ENCODE measurements around the gene XRCC5.
A peak's percentile ranks its signal among the peaks of the same experiment; 100 is the strongest.

Gene XRCC5

GRCh38 chr2:216086207-216086893 lies 22.8 kb upstream of the XRCC5 start:
- no peak for DNase-seq

- no peak for DNase-seq
Observed at GRCh38 chr2:216090369-216090786, 18.8 kb upstream of the XRCC5 start.

- DNase-seq = no peak
Observed at GRCh38 chr2:216092646-216093045, 16.5 kb upstream of the XRCC5 start.

- no peak for DNase-seq
Observed at GRCh38 chr2:216094701-216095100, 14.4 kb upstream of the XRCC5 start.

- DNase-seq = no peak
Observed at GRCh38 chr2:216098421-216099334, 10.5 kb upstream of the XRCC5 start.

- no peak for DNase-seq
Observed at GRCh38 chr2:216101109-216101508, 8.0 kb upstream of the XRCC5 start.

- no peak for DNase-seq
Observed at GRCh38 chr2:216103213-216103612, 5.9 kb upstream of the XRCC5 start.

GRCh38 chr2:216104691-216105090 lies 4.5 kb upstream of the XRCC5 start:
- DNase-seq = no peak

- DNase-seq = no peak
Observed at GRCh38 chr2:216107320-216107719, 1.8 kb upstream of the XRCC5 start.

GRCh38 chr2:216107760-216108159 lies 1.4 kb upstream of the XRCC5 start:
- DNase-seq = no peak

GRCh38 chr2:216108310-216108966 lies 710 bp upstream of the XRCC5 start:
- DNase-seq = no peak

- DNase-seq = peak; percentile 16
Observed at GRCh38 chr2:216109962-216110614, 940 bp downstream of the XRCC5 start.

GRCh38 chr2:216110620-216111019 lies 1.5 kb downstream of the XRCC5 start:
- no peak for DNase-seq

GRCh38 chr2:216111122-216111521 lies 2.0 kb downstream of the XRCC5 start:
- no peak for DNase-seq

- DNase-seq = no peak
Observed at GRCh38 chr2:216112926-216113325, 3.8 kb downstream of the XRCC5 start.

- DNase-seq = no peak
Observed at GRCh38 chr2:216113572-216113971, 4.4 kb downstream of the XRCC5 start.

GRCh38 chr2:216114382-216114713 lies 5.2 kb downstream of the XRCC5 start:
- DNase-seq = no peak

- peak; percentile 91 for DNase-seq
Observed at GRCh38 chr2:216114714-216115531, 5.8 kb downstream of the XRCC5 start.

- DNase-seq = no peak
Observed at GRCh38 chr2:216116418-216116817, 7.3 kb downstream of the XRCC5 start.

GRCh38 chr2:216117561-216118340 lies 8.6 kb downstream of the XRCC5 start:
- no peak for DNase-seq

- DNase-seq = no peak
Observed at GRCh38 chr2:216118474-216118873, 9.3 kb downstream of the XRCC5 start.

GRCh38 chr2:216119146-216119545 lies 10.0 kb downstream of the XRCC5 start:
- no peak for DNase-seq

Measured in GF-D8 (cell line).